ENCODE measurements around the gene SYT9. TPM values are rescaled to one million over a fixed set of nuclear protein-coding genes. Genes with fewer than 3 reads are reported as not detected.

Gene SYT9
- total RNA-seq, 1 donor, result 0.10 TPM

- H3K9me3 ChIP-seq (ENCODE audit: low read depth, low read length), result no peaks in the 10 kb centered on the region
- peaks cover 5% of the 10 kb centered on the region for H3K4me1 ChIP-seq (ENCODE audit: insufficient read depth, low read length)
- H3K27me3 ChIP-seq (ENCODE audit: insufficient read depth, low read length), result no peaks in the 10 kb centered on the region
- no peak overlapping the region for H3K4me3 ChIP-seq (ENCODE audit: low read length)
Observed at GRCh38 chr11:7418906-7419305, 167.2 kb downstream of the SYT9 start.

DNA sequence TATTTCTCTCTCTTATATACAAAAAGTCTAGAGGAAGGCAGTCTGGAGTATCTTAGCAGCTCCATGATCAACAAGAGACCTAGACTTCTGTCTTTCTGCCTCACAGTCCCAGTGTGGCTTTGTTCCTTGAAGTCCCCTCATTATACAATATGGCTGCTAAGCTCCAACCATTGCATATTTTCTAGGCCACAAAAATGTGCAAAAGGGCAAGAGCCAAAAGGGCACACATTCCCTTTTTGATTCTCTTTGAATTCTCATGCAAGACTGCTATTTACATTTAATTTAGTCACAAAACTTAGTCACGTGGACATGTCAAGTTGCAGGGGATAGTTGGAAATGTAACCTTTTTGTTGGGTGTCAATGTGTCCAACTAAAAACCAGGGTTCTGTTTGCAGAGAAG is 169.4 kb downstream of the SYT9 start:
- Histone ChIP-seq H3K9me3 (ENCODE audit: low read depth, low read length) (no peaks in the 10 kb centered on the region), H3K27me3 (ENCODE audit: insufficient read depth, low read length) (no peaks in the 10 kb centered on the region), H3K4me3 (ENCODE audit: low read length) (no peak overlapping the region), H3K4me1 (ENCODE audit: insufficient read depth, low read length) (peaks cover 5% of the 10 kb centered on the region)

GRCh38 chr11:7422544-7423331 is 171.0 kb downstream of the SYT9 start:
- Histone ChIP-seq H3K9me3 (ENCODE audit: low read depth, low read length) (no peaks in the 10 kb centered on the region), H3K4me1 (ENCODE audit: insufficient read depth, low read length) (peaks cover 5% of the 10 kb centered on the region), H3K27me3 (ENCODE audit: insufficient read depth, low read length) (no peaks in the 10 kb centered on the region), H3K4me3 (ENCODE audit: low read length) (no peak overlapping the region)

- Histone ChIP-seq H3K9me3 (ENCODE audit: low read depth, low read length) (no peaks in the 10 kb centered on the region), H3K4me1 (ENCODE audit: insufficient read depth, low read length) (peaks cover 5% of the 10 kb centered on the region), H3K4me3 (ENCODE audit: low read length) (no peak overlapping the region), H3K27me3 (ENCODE audit: insufficient read depth, low read length) (no peaks in the 10 kb centered on the region)
Observed at GRCh38 chr11:7423946-7424345, 172.2 kb downstream of the SYT9 start.

DNA sequence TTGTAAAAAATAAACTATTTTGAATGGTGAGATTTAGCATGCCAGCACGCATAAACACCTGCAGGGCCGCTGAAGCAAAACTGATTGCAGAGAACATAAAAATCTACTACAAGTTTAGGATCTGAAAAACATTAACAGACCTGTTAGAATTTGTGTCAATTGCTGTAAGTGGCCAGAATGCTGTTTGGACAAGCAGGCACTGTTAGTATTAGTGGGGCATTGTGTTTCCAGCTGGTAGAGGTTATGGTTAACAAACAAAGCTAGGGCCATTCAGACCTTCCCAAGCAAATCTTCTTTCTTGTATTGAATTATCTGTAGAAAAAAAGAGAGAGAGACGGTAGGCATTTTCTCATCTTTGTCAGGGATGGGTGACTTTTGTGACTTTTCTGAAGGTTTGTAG is 176.0 kb downstream of the SYT9 start:
- H3K4me3 ChIP-seq (ENCODE audit: low read length), result no peak overlapping the region
- peaks cover 5% of the 10 kb centered on the region for H3K4me1 ChIP-seq (ENCODE audit: insufficient read depth, low read length)
- no peaks in the 10 kb centered on the region for H3K27me3 ChIP-seq (ENCODE audit: insufficient read depth, low read length)
- no peaks in the 10 kb centered on the region for H3K9me3 ChIP-seq (ENCODE audit: low read depth, low read length)

GRCh38 chr11:7428196-7428595 is 176.5 kb downstream of the SYT9 start:
- peaks cover 2% of the 10 kb centered on the region for H3K4me1 ChIP-seq (ENCODE audit: insufficient read depth, low read length)

GRCh38 chr11:7430496-7430895 is 178.8 kb downstream of the SYT9 start:
- no peaks in the 10 kb centered on the region for H3K27me3 ChIP-seq (ENCODE audit: insufficient read depth, low read length)
- H3K9me3 ChIP-seq (ENCODE audit: low read depth, low read length), result no peaks in the 10 kb centered on the region
- H3K4me1 ChIP-seq (ENCODE audit: insufficient read depth, low read length), result peaks cover 4% of the 10 kb centered on the region
- H3K4me3 ChIP-seq (ENCODE audit: low read length), result no peak overlapping the region

More at GRCh38 chr11:7428196-7428595, 176.5 kb downstream of the SYT9 start:
- no peaks in the 10 kb centered on the region for H3K27me3 ChIP-seq (ENCODE audit: insufficient read depth, low read length)
- no peaks in the 10 kb centered on the region for H3K9me3 ChIP-seq (ENCODE audit: low read depth, low read length)
- no peak overlapping the region for H3K4me3 ChIP-seq (ENCODE audit: low read length)

DNA sequence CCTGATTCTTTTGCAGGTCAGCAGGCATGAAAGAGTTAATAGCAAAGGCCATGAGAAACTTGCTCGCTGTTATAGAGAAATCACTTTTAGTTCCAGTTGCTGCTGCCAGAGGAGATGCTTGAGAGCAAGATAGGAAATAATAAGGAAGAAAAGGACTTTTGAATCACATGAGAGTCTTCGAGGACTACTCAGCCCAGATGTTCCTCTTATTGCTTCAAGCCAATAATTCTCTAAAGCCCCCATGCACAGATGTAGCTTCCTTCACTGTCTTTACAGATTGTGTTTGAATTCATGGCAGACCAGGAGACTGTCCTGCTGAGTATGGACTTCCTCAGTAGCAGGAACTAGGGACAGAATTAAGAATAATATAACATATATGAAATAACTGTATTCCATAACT is 183.5 kb downstream of the SYT9 start:
- Histone ChIP-seq H3K27me3 (ENCODE audit: insufficient read depth, low read length) (no peaks in the 10 kb centered on the region), H3K4me3 (ENCODE audit: low read length) (no peak overlapping the region), H3K4me1 (ENCODE audit: insufficient read depth, low read length) (peaks cover 36% of the 10 kb centered on the region), H3K9me3 (ENCODE audit: low read depth, low read length) (no peaks in the 10 kb centered on the region)

- Histone ChIP-seq H3K27me3 (ENCODE audit: insufficient read depth, low read length) (no peaks in the 10 kb centered on the region), H3K9me3 (ENCODE audit: low read depth, low read length) (no peaks in the 10 kb centered on the region), H3K4me3 (ENCODE audit: low read length) (no peak overlapping the region)
Observed at GRCh38 chr11:7436146-7436545, 184.4 kb downstream of the SYT9 start.

GRCh38 chr11:7436657-7437056 is 185.0 kb downstream of the SYT9 start:
- H3K4me3 ChIP-seq (ENCODE audit: low read length), result no peak overlapping the region
- H3K9me3 ChIP-seq (ENCODE audit: low read depth, low read length), result no peaks in the 10 kb centered on the region
- peaks cover 36% of the 10 kb centered on the region for H3K4me1 ChIP-seq (ENCODE audit: insufficient read depth, low read length)
- no peaks in the 10 kb centered on the region for H3K27me3 ChIP-seq (ENCODE audit: insufficient read depth, low read length)

More at GRCh38 chr11:7436146-7436545, 184.4 kb downstream of the SYT9 start:
- peaks cover 36% of the 10 kb centered on the region for H3K4me1 ChIP-seq (ENCODE audit: insufficient read depth, low read length)

- Histone ChIP-seq H3K9me3 (ENCODE audit: low read depth, low read length) (no peaks in the 10 kb centered on the region), H3K27me3 (ENCODE audit: insufficient read depth, low read length) (no peaks in the 10 kb centered on the region), H3K4me1 (ENCODE audit: insufficient read depth, low read length) (peaks cover 36% of the 10 kb centered on the region), H3K4me3 (ENCODE audit: low read length) (no peak overlapping the region)
Observed at GRCh38 chr11:7437696-7438095, 186.0 kb downstream of the SYT9 start.

- Histone ChIP-seq H3K4me1 (ENCODE audit: insufficient read depth, low read length) (peaks cover 36% of the 10 kb centered on the region), H3K4me3 (ENCODE audit: low read length) (no peak overlapping the region), H3K27me3 (ENCODE audit: insufficient read depth, low read length) (no peaks in the 10 kb centered on the region), H3K9me3 (ENCODE audit: low read depth, low read length) (no peaks in the 10 kb centered on the region)
Observed at GRCh38 chr11:7439746-7440320, 188.1 kb downstream of the SYT9 start.

DNA sequence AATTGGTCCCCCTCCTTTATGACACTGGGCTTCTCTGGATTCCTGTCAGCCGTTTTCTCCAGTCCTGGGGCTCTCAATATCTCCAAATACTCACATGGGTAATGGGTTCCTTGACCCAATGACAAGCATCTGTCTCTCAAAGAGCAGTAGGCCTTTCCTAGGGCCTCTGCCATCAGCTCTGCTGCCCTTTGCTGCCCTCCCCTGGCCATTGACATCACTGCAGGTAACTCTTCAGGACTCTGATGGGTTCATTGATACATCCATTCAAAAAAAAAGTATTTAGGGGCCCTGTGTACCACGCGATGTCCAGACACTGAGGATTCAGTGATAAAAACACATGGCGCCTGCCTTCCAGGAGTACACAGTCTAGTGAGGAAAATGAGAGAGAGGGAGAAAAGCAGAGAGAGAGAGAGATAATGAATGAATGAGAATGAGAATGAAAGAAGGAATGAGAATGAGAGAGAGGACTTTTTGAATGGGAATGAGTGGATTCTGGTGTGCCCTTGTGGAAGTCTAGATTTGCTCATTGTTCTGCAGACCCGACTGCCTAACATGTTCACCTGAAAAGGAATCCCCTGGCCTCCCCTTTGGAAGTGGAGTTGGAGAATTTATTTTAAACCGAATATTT is 191.0 kb downstream of the SYT9 start:
- H3K27me3 ChIP-seq (ENCODE audit: insufficient read depth, low read length), result no peaks in the 10 kb centered on the region
- peaks cover 14% of the 10 kb centered on the region for H3K4me1 ChIP-seq (ENCODE audit: insufficient read depth, low read length)
- no peaks in the 10 kb centered on the region for H3K9me3 ChIP-seq (ENCODE audit: low read depth, low read length)
- H3K4me3 ChIP-seq (ENCODE audit: low read length), result no peak overlapping the region

DNA sequence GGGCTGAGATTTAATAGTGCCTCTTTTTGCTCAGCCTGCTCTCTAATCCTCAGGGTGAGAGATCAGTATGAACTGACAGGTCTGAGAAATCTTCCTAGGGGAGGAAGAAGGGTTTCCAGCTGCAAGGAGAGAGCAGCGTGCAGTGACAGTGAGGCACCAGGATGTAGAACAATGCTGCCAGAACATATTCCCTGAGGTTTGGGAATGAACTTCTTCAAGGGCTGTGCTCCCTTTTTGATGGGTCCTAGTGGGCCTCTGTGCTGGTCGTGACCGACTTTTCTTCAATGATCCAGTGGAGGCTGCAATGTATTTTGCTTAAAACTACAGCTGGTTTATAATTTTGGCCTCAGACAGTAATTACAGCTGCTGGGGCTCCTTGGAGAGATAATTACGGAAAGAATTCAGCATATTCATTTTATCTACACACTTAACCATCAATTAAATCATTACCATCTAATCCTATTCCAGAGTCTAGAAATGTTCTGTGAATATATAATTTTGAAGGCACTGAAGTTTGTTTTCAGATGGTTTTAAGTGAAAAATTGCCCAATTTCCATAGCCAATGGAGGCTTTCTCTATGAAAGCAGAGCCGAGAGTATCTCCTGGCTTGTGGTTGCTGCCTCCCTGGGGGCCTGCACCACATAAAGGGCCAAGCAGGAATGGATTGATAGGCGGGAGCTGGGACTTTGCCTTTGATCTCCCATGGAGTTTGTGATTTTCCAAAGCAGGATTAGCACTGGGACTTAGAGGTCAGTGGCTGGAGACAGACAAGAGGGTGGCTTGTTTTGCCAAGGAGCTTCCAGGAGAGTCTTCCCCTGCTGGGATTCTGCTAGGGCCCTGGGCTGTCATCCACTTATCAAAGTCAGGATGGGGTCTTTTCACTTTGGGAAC is 192.6 kb downstream of the SYT9 start:
- Histone ChIP-seq H3K9me3 (ENCODE audit: low read depth, low read length) (no peaks in the 10 kb centered on the region), H3K4me3 (ENCODE audit: low read length) (no peak overlapping the region), H3K27me3 (ENCODE audit: insufficient read depth, low read length) (no peaks in the 10 kb centered on the region), H3K4me1 (ENCODE audit: insufficient read depth, low read length) (peaks cover 10% of the 10 kb centered on the region)

DNA sequence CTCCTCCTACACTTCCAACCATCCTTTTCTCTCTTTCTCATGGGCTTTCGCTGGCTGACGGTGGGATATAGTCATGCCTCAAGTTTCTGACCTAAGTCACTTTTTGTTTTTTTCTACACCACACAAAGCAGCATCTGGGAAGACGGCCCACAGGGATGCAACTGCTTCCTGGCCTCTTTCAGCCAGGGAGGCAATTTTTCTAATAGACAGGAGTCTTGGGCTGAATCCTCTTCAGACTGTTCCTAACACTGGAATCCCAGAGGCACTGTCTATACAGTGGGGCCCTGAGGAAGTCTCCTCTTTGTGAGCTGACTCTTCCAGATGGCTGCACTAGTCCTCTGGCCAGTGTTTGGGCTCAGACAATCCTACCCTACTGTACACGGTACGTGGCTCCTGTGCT is 193.9 kb downstream of the SYT9 start:
- no peaks in the 10 kb centered on the region for H3K27me3 ChIP-seq (ENCODE audit: insufficient read depth, low read length)
- no peak overlapping the region for H3K4me3 ChIP-seq (ENCODE audit: low read length)
- no peaks in the 10 kb centered on the region for H3K9me3 ChIP-seq (ENCODE audit: low read depth, low read length)
- H3K4me1 ChIP-seq (ENCODE audit: insufficient read depth, low read length), result peaks cover 4% of the 10 kb centered on the region
